SK-N-SH (cell line): ENCODE results near the gene IAH1. TPM values are rescaled to one million over a fixed set of nuclear protein-coding genes. Genes with fewer than 3 reads are reported as not detected.

ENCODE experiments used
- CTCF ChIA-PET: fragments of 300-600, 350-600 bp; formaldehyde crosslinking; extraction: SDS; loops from one replicate; lab custom pipeline; 2021; lab: Yijun Ruan, JAX
- POLR2A ChIA-PET: fragments of 350-600 bp; sonication (Branson Sonifier 250); formaldehyde crosslinking; extraction: SDS; loops from one replicate; lab custom pipeline; 2020; ENCODE audit warnings: antibody characterized with exemption, inconsistent platforms; lab: Yijun Ruan, JAX
- DNase-seq: peaks from one replicate; pipeline ENCODE4 v3.0.0; 2012
- H2AFZ ChIP-seq: fragments of 200-600 bp; sonication (generic); 2 replicates; pipeline ENCODE4 v1.8.1; 2016; ENCODE audit warnings: antibody characterized with exemption, mild to moderate bottlenecking, low read depth
- H3F3A ChIP-seq: fragments of 200-600 bp; sonication (generic); replicated peaks from 2 replicates; pipeline ENCODE3; 2016; ENCODE audit warnings: antibody characterized with exemption, mild to moderate bottlenecking; ENCODE audit not compliant: insufficient read depth
- H3K27ac ChIP-seq, 2 experiments: fragments of 200-500 bp in 1 of 2; fragments of 200-600 bp in 1 of 2; sonication (Bioruptor generic) in 1 of 2; sonication (generic), shearing (Covaris generic) in 1 of 2; 2 replicates each; pipeline versions ENCODE4 v1.5.1 to v1.6.1; 2014 to 2016; ENCODE audit warnings: low read depth in 2 of 2, inconsistent platforms in 1 of 2, low read length in 1 of 2, mild to moderate bottlenecking in 1 of 2, mixed read lengths in 1 of 2
- H3K27me3 ChIP-seq: fragments of 200-600 bp; sonication (generic), shearing (Covaris generic); 2 replicates; pipeline ENCODE4 v1.6.1; 2016; ENCODE audit warnings: mixed run types; ENCODE audit not compliant: insufficient read depth
- H3K36me3 ChIP-seq, 2 experiments: fragments of 200-500 bp in 1 of 2; fragments of 200-600 bp in 1 of 2; sonication (Bioruptor generic) in 1 of 2; sonication (generic) in 1 of 2; replicated peaks in 1 of 2; 2 replicates each; pipeline versions ENCODE3 to v1.5.1; 2014 to 2016; ENCODE audit warnings: low read length in 1 of 2, mild to moderate bottlenecking in 1 of 2; ENCODE audit not compliant: insufficient read depth in 2 of 2, control insufficient read depth in 1 of 2
- H3K4me1 ChIP-seq, 2 experiments: fragments of 200-500 bp in 1 of 2; fragments of 200-600 bp in 1 of 2; sonication (Bioruptor generic) in 1 of 2; sonication (generic), shearing (Covaris generic) in 1 of 2; 2 replicates each; pipeline versions ENCODE4 v1.5.1 to v1.6.1; 2014 to 2016; ENCODE audit warnings: low read depth in 1 of 2, low read length in 1 of 2, mixed run types in 1 of 2; ENCODE audit not compliant: insufficient read depth in 2 of 2, control insufficient read depth in 1 of 2
- H3K4me2 ChIP-seq: fragments of 200-600 bp; sonication (generic), shearing (Covaris generic); 2 replicates; pipeline ENCODE4 v1.6.1; 2017; ENCODE audit warnings: mixed run types
- H3K4me3 ChIP-seq, 2 experiments: fragments of 200-500 bp in 1 of 2; fragments of 200-600 bp in 1 of 2; sonication (Bioruptor generic) in 1 of 2; sonication (generic), shearing (Covaris generic) in 1 of 2; 2 replicates each; pipeline versions ENCODE4 v1.5.1 to v1.8.1; 2014 to 2016; ENCODE audit warnings: low read depth in 2 of 2, inconsistent platforms in 1 of 2, low read length in 1 of 2, mild to moderate bottlenecking in 1 of 2, mixed read lengths in 1 of 2, moderate library complexity in 1 of 2
- H3K79me2 ChIP-seq: fragments of 200-600 bp; sonication (generic); 2 replicates; pipeline ENCODE4 v1.8.1; 2017; ENCODE audit warnings: mild to moderate bottlenecking; ENCODE audit not compliant: insufficient read depth
- H3K9ac ChIP-seq: fragments of 200-600 bp; sonication (generic); 2 replicates; pipeline ENCODE4 v1.6.1; 2017; ENCODE audit warnings: mixed run types
- H3K9me2 ChIP-seq: fragments of 200-600 bp; sonication (generic); 2 replicates; pipeline ENCODE4 v1.6.1; 2017; ENCODE audit warnings: mixed run types
- H3K9me3 ChIP-seq: fragments of 200-600 bp; sonication (generic); 2 replicates; pipeline ENCODE4 v1.6.1; 2017; ENCODE audit warnings: mixed run types, mild to moderate bottlenecking, moderate library complexity
- H4K20me1 ChIP-seq: fragments of 200-600 bp; sonication (generic); 2 replicates; pipeline ENCODE4 v1.6.1; 2017; ENCODE audit warnings: mild to moderate bottlenecking, mixed run types; ENCODE audit not compliant: insufficient read depth
- CHD2 ChIP-seq: fragments of 150-350 bp; IDR thresholded peaks from 2 replicates; pipeline ENCODE4 v1.6.1; 2018; ENCODE audit warnings: low read length; ENCODE audit not compliant: partially characterized antibody
- ELF1 ChIP-seq: IDR thresholded peaks from 2 replicates; pipeline ENCODE4 v1.4.0; 2012
- EZH2phosphoT487 ChIP-seq: fragments of 200-600 bp; sonication (generic); IDR thresholded peaks from 2 replicates; pipeline ENCODE4 v1.6.1; 2017; ENCODE audit warnings: low read depth, mixed run types, mild to moderate bottlenecking, antibody characterized with exemption, moderate library complexity, borderline replicate concordance
- FOSL2 ChIP-seq: IDR thresholded peaks from 2 replicates; pipeline ENCODE4 v1.4.0; 2012; ENCODE audit warnings: low read depth, mild to moderate bottlenecking, moderate library complexity, borderline replicate concordance
- GABPA ChIP-seq: IDR thresholded peaks from 2 replicates; pipeline ENCODE4 v1.4.0; 2012; ENCODE audit warnings: low read depth, mild to moderate bottlenecking
- GATA2 ChIP-seq: sonication (generic); formaldehyde crosslinking; IDR thresholded peaks from 2 replicates; pipeline ENCODE4 v1.5.0; 2020; ENCODE audit warnings: mild to moderate bottlenecking, missing genetic modification reagents
- MAX ChIP-seq: IDR thresholded peaks from 2 replicates; pipeline ENCODE4 v1.4.0; 2012; ENCODE audit warnings: low read depth
- MEF2A ChIP-seq: IDR thresholded peaks from 2 replicates; pipeline ENCODE4 v1.4.0; 2012; ENCODE audit warnings: low read depth, borderline replicate concordance
- MXI1 ChIP-seq: IDR thresholded peaks from 2 replicates; pipeline ENCODE4 v1.6.1; 2012; ENCODE audit warnings: mild to moderate bottlenecking, low read depth, low read length, improper control_type of control experiment
- PBX3 ChIP-seq: IDR thresholded peaks from 2 replicates; pipeline ENCODE4; 2012
- POLR2AphosphoS5 ChIP-seq: IDR thresholded peaks from 2 replicates; pipeline ENCODE4 v1.6.1; 2012; ENCODE audit warnings: low read depth, low read length
- RAD21 ChIP-seq: IDR thresholded peaks from 2 replicates; pipeline ENCODE4 v1.6.1; 2012; ENCODE audit warnings: mild to moderate bottlenecking, low read length
- RCOR1 ChIP-seq: fragments of 150-350 bp; IDR thresholded peaks from 2 replicates; pipeline ENCODE4 v1.6.1; 2017; ENCODE audit warnings: antibody characterized with exemption, low read length
- REST ChIP-seq: IDR thresholded peaks from 2 replicates; pipeline ENCODE4 v1.6.1; 2012; ENCODE audit warnings: mild to moderate bottlenecking, low read depth, low read length, moderate library complexity
- RFX5 ChIP-seq: IDR thresholded peaks from 2 replicates; pipeline ENCODE4 v1.6.1; 2012; ENCODE audit warnings: mild to moderate bottlenecking, improper control_type of control experiment, low read length
- SIN3A ChIP-seq: IDR thresholded peaks from 2 replicates; pipeline ENCODE4 v1.6.1; 2012; ENCODE audit warnings: low read depth, mild to moderate bottlenecking, low read length, moderate library complexity, borderline replicate concordance
- TEAD4 ChIP-seq: IDR thresholded peaks from 2 replicates; pipeline ENCODE4 v1.4.0; 2012; ENCODE audit warnings: mild to moderate bottlenecking, borderline replicate concordance; ENCODE audit not compliant: insufficient read depth
- USF2 ChIP-seq: fragments of 150-350 bp; IDR thresholded peaks from 2 replicates; pipeline ENCODE4 v1.6.1; 2017; ENCODE audit warnings: antibody characterized with exemption, low read length, low read depth, borderline replicate concordance
- ZBTB33 ChIP-seq: IDR thresholded peaks from 2 replicates; pipeline ENCODE4 v1.4.0; 2012; ENCODE audit warnings: low read depth, borderline replicate concordance
- WGBS: methylation state at CpG from one replicate; pipeline ENCODE4 v1.1.6; 2017; ENCODE audit warnings: low lambda C conversion rate; 5-methylcytosine and 5-hydroxymethylcytosine counted together
- polyA plus RNA-seq, 3 experiments: library from polyadenylated mRNA; depleted of rRNA; stranded (reverse); fragments of >200 nt; gene quantifications; 2 replicates each; pipeline ENCODE4 v1.2.3, GENCODE V29; 2012

The IAH1 gene
- polyA plus RNA-seq, 1 of the 3 experiments (the other 2 are of a cell fraction) = 115 TPM

- Histone ChIP-seq H3K36me3 (peaks cover 65 to 68% of the 10 kb centered on the region in 2 experiments), H3K27ac (no peak overlapping the region), H3K27me3 (no peaks in the 10 kb centered on the region), H3K9ac (no peak overlapping the region), H3K4me3 (no peak overlapping the region), H3F3A (no peaks in the 10 kb centered on the region), H2AFZ (no peak overlapping the region), H3K4me1 (no peaks in the 10 kb centered on the region), H3K9me2 (no peaks in the 10 kb centered on the region), H3K9me3 (no peaks in the 10 kb centered on the region), H3K79me2 (no peaks in the 10 kb centered on the region), H4K20me1 (no peaks in the 10 kb centered on the region), H3K4me2 (no peak overlapping the region)
- TF ChIP-seq RCOR1 (no peak), TEAD4 (no peak)
- POLR2A ChIA-PET = no interaction called here
- no peak for DNase-seq
- WGBS = 98% methylated on average over 2 of the region's 2 CpGs
- CTCF ChIA-PET = interaction anchor here (0.6 to 1.5 kb wide), 3 partner anchors 11 to 252 kb away, joined by 3 to 6 read pairs (median 3); partner anchors contain the start of gene ADAM17
These were observed 42.9 kb downstream of the IAH1 start for GRCh38 chr2:9517118-9517782.

- H3K27me3 ChIP-seq = no peaks in the 10 kb centered on the region
- POLR2A ChIA-PET = no interaction called here
- no peak for DNase-seq
- no peak overlapping the region for H3K27ac ChIP-seq
- no peak overlapping the region for H3K9ac ChIP-seq
- WGBS = 61% methylated on average over 3 of the region's 3 CpGs
- no peak overlapping the region for H3K4me3 ChIP-seq
- H3K4me1 ChIP-seq = no peaks in the 10 kb centered on the region
- H3F3A ChIP-seq = no peaks in the 10 kb centered on the region
- TF ChIP-seq MAX (no peak), SIN3A (no peak), MEF2A (no peak), POLR2AphosphoS5 (no peak), FOSL2 (no peak), CHD2 (no peak), GABPA (no peak), GATA2 (CRISPR knock-in tag) (no peak), USF2 (no peak), REST (no peak), ZBTB33 (no peak), ELF1 (no peak), EZH2phosphoT487 (no peak), RFX5 (no peak), MXI1 (no peak), RAD21 (no peak), PBX3 (no peak)
- no peak overlapping the region for H3K4me2 ChIP-seq
- no peak overlapping the region for H2AFZ ChIP-seq
- H4K20me1 ChIP-seq = no peaks in the 10 kb centered on the region
- peaks cover 66 to 69% of the 10 kb centered on the region in 2 experiments for H3K36me3 ChIP-seq
- H3K9me3 ChIP-seq = no peaks in the 10 kb centered on the region
- no peaks in the 10 kb centered on the region for H3K9me2 ChIP-seq
- CTCF ChIA-PET = interaction anchor here (1.3 to 1.5 kb wide), 3 partner anchors 12 to 38 kb away, joined by 3 to 6 read pairs (median 4); partner anchors contain the start of gene ADAM17
- no peaks in the 10 kb centered on the region for H3K79me2 ChIP-seq
These were observed 43.8 kb downstream of the IAH1 start for GRCh38 chr2:9518163-9518562.
